ENCODE measurements around the gene FAM117B.

DNA sequence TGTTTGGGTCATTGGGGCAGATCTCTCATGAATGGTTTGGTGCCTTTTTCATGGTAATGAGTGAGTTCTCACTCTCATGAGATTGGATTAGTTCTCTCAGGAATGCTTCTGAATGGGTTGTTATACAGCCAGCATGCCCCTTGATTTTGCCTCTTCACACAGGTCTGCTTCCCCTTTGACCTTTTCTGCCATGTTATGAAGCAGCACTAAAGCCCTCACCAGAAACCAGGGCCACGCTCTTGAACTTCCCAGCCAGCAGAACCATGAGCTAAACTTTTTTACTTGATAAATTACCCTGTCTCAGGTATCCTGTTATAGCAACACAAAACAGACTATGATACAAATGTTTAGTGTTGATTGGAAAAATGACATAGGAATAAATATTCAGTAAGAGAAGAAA, 179.5 kb downstream of the FAM117B start:
- TF ChIP-seq, protein P1, sequence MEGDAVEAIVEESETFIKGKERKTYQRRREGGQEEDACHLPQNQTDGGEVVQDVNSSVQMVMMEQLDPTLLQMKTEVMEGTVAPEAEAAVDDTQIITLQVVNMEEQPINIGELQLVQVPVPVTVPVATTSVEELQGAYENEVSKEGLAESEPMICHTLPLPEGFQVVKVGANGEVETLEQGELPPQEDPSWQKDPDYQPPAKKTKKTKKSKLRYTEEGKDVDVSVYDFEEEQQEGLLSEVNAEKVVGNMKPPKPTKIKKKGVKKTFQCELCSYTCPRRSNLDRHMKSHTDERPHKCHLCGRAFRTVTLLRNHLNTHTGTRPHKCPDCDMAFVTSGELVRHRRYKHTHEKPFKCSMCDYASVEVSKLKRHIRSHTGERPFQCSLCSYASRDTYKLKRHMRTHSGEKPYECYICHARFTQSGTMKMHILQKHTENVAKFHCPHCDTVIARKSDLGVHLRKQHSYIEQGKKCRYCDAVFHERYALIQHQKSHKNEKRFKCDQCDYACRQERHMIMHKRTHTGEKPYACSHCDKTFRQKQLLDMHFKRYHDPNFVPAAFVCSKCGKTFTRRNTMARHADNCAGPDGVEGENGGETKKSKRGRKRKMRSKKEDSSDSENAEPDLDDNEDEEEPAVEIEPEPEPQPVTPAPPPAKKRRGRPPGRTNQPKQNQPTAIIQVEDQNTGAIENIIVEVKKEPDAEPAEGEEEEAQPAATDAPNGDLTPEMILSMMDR (IDR thresholded peaks at IDR 0.05) = no peak
- TF ChIP-seq POLR2A (IDR thresholded peaks at IDR 0.05) = no peak
- TF ChIP-seq EP300 (IDR thresholded peaks at IDR 0.05) = no peak

Data from sigmoid colon (tissue), 4 donors.